Ramos (cell line): ENCODE results near the gene RBPMS2.

Experiments
- in situ Hi-C: fragments of 300-500 bp; cut with MboI; formaldehyde crosslinking; loops from one replicate; pipeline ENCODE4 v1.14.3; 2022; ENCODE audit warnings: low sequenced_read_pairs; ENCODE audit not compliant: unreplicated experiment

The RBPMS2 gene

DNA sequence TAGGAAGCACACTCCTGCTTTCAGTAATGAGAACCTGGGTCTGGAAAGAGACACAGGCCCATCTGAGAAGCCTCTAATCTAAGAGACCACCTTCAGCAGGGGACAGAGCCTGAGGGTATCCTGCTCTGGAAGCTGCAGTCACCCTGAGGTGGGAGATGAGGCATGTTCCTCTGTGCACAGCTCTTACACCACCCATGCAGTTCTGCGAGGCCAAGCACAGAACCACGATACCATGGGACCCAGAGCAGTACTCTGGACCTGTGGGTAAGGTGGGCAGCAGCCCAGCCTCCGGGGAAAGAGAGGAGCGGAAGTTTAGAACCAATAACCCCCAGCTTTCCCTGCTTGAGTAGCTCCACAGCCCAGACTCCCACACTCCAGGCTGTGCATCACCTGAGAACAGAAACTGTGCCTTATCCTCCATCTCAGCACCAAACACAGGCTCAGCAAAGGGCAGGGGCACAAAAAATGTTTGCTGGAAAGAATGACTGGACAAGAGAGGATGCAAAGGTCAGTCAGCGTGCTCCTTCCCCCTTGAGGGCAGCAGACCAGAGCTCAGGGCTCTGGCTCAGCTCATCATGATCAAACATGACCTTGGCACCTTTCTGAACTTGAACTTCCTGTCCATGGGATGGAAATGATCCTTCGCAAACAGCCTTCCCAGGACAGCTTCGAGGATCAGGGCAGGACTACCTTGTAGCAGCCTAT, 43.1 kb downstream of the RBPMS2 start:
- in situ Hi-C loops: loop anchor here (5.0 kb wide), 2 partner anchors 80 to 175 kb away; no protein-coding TSS in a partner anchor

- in situ Hi-C loops: loop anchor here (5.0 kb wide), 2 partner anchors 81 to 176 kb away; no protein-coding TSS in a partner anchor
These were observed 43.6 kb downstream of the RBPMS2 start for GRCh38 chr15:64731805-64732151.

- in situ Hi-C loops: loop anchor here (5.0 kb wide), 2 partner anchors 81 to 176 kb away; no protein-coding TSS in a partner anchor
These were observed 44.2 kb downstream of the RBPMS2 start for GRCh38 chr15:64731012-64731804.

- in situ Hi-C loops: loop anchor here (5.0 kb wide), 2 partner anchors 82 to 177 kb away; no protein-coding TSS in a partner anchor
These were observed 45.2 kb downstream of the RBPMS2 start for GRCh38 chr15:64730151-64730550.

DNA sequence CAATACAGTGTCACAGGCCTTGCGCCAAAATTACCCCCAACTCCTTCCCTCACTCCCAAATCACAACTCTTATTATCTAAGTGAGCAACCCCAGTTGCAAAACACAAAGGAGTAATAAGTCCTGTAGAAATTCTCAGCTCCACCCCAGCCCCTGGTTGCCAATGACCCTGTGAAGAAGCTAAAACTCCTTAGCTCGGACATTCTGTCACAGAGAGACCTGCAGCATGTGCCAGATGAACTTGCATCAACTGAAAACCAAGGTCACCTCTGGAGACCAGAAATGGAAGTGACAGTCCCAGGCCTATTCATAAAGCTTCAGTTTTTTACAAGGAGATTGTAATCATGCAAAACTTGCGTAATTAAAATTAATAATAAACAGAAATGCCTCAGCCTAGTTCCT, 55.2 kb downstream of the RBPMS2 start:
- in situ Hi-C loops: no loop called here

GRCh38 chr15:64717735-64718495, 57.5 kb downstream of the RBPMS2 start:
- in situ Hi-C loops: no loop called here

- in situ Hi-C loops: no loop called here
These were observed 58.3 kb downstream of the RBPMS2 start for GRCh38 chr15:64717130-64717529.

GRCh38 chr15:64716452-64716851, 58.9 kb downstream of the RBPMS2 start:
- in situ Hi-C loops: no loop called here

- in situ Hi-C loops: no loop called here
These were observed 61.8 kb downstream of the RBPMS2 start for GRCh38 chr15:64713592-64713991.

GRCh38 chr15:64712353-64712752, 63.0 kb downstream of the RBPMS2 start:
- in situ Hi-C loops: no loop called here

DNA sequence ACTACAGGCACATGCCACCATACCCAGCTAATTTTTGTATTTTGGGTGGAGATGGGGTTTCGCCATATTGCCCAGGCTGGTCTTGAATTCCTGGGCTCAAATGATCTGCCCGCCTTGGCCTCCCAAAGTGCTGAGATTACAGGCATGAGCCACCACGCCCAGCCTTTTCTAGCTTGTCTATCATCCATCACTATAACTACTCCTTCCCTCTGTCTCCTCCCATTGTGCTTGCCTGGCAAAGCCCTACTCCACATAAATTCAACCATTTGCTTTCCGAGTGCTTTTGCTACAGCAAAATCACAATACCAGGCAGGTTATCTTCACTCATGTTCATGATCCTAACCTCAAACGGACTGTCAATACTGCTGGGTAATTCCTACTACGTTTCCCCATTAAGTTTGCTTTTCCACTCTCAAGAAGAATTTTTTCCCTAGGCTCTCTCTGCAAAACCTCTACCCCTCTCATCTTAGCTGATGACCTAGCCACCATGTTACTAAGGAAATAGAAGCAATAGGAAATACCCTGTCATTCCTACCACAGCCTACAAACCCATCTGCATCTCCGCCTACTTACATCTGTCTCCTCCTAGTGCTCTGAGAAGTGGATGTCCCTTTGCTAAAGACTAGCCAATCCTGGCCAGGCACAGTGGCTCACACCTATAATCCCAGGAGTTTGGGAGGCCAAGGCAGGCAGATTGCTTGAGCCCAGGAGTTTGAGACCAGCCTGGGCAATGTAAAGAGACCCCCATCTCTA, 64.5 kb downstream of the RBPMS2 start:
- in situ Hi-C loops: no loop called here

DNA sequence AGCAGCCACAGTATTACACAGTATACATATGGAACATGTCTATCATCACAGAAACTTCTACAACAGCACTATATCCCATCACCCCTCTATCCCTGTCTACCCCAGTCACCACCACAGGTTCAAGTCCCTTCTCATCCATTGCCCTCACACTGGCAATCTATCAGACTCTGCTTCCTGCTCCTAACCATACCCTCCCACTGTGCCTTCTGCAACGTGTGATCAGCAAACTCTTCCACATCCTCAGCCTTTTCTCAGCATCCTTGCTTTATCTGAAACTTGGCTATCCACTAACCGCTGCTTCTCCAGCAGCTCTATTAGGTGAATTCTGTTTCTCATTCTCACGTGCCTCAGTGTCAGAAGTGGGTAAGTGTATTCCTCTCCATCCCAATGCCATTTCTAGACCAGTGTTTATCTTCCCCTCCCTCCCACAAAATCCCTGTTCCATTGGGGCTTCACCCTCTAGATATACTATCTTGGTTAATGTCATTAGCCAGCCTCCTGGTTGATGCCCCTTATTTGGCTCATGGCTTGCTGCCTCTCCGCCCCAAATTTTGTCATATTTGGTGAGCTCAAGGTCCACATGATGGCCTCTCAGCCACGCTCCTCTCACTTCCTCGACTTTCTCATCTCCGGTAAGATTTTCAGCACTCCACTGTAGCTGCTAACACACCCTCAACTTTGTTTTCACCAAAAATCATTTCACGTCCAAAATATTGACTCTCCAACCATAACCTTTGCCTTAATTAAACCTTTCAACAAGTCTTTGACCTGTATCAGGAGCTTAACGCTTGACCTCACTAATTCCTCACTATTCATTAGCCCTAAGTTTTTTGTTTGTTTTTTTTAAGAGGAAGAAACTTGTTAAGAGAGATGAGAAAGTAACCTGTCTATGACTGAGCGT, 69.1 kb downstream of the RBPMS2 start:
- in situ Hi-C loops: no loop called here

DNA sequence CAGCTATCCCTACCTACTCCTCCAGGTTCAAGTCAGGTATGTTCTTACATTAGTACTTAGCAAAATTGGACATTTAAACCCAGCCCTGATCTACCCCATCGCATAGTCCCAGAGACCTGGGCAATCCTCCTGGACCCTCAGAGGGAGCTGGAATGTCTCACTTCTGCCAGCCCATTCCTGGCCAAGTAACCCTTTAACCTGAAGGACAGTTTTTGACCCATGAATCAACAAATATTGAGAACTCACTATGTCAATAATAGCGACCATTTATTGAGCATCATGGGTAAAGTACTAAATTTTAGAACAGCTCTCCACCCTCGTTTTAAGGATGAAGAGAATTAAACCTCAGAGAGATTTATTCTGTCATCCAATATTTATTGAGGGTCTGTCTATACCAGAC, 70.4 kb downstream of the RBPMS2 start:
- in situ Hi-C loops: no loop called here

- in situ Hi-C loops: no loop called here
These were observed 71.8 kb downstream of the RBPMS2 start for GRCh38 chr15:64703632-64703959.

GRCh38 chr15:64702816-64703631, 72.4 kb downstream of the RBPMS2 start:
- in situ Hi-C loops: no loop called here

- in situ Hi-C loops: no loop called here
These were observed 73.8 kb downstream of the RBPMS2 start for GRCh38 chr15:64701482-64702184.

- in situ Hi-C loops: no loop called here
These were observed 74.3 kb downstream of the RBPMS2 start for GRCh38 chr15:64701051-64701450.
